OCI-LY7 (cell line): Measurements from ENCODE around the gene MGST3. TPM values are rescaled to one million over a fixed set of nuclear protein-coding genes. Genes with fewer than 3 reads are reported as not detected.

Source experiments
- BruUV-seq: library from RNA; stranded (reverse); fragments of 400-500 nt; replicated peaks from 2 replicates; lab custom pipeline; 2021; lab: Mats Ljungman, UMichigan
- CTCF ChIA-PET: fragments of 300-600 bp; sonication (Branson Sonifier 250); formaldehyde crosslinking; loops from one replicate; lab custom pipeline; 2022; ENCODE audit warnings: antibody characterized with exemption; ENCODE audit not compliant: unreplicated experiment; lab: Charles Lee
- POLR2A ChIA-PET: fragments of 300-600 bp; sonication (Branson Sonifier 250); formaldehyde crosslinking; loops from one replicate; lab custom pipeline; 2022; ENCODE audit warnings: antibody characterized with exemption; lab: Charles Lee
- DNase-seq: peaks from one replicate; pipeline ENCODE4 v3.0.0-alpha.2; 2015; ENCODE audit warnings: low spot score
- H2AFZ ChIP-seq: fragments of 200-600 bp; sonication (generic), shearing (Covaris generic); 2 replicates; pipeline ENCODE4 v1.6.1; 2014; ENCODE audit warnings: mild to moderate bottlenecking, antibody characterized with exemption, low read length, moderate library complexity
- H3K27ac ChIP-seq: fragments of 200-600 bp; sonication (generic); 2 replicates; pipeline ENCODE4 v1.5.1; 2014; ENCODE audit warnings: mixed run types, low read depth, mild to moderate bottlenecking, moderate library complexity, low read length, inconsistent platforms; ENCODE audit not compliant: poor library complexity, severe bottlenecking
- H3K36me3 ChIP-seq: fragments of 200-600 bp; sonication (generic); 2 replicates; pipeline ENCODE4 v1.6.1; 2014; ENCODE audit warnings: mild to moderate bottlenecking, antibody characterized with exemption, low read length, moderate library complexity, mixed read lengths; ENCODE audit not compliant: insufficient read depth
- H3K4me1 ChIP-seq: fragments of 200-600 bp; sonication (generic); 2 replicates; pipeline ENCODE4 v1.5.1; 2014; ENCODE audit warnings: mild to moderate bottlenecking, low read length; ENCODE audit not compliant: insufficient read depth, poor library complexity, severe bottlenecking
- H3K4me2 ChIP-seq: fragments of 200-600 bp; sonication (generic); 2 replicates; pipeline ENCODE4 v1.6.1; 2014; ENCODE audit warnings: mild to moderate bottlenecking, low read length
- H3K4me3 ChIP-seq: fragments of 200-600 bp; sonication (generic); 2 replicates; pipeline ENCODE4 v1.5.1; 2014; ENCODE audit warnings: mild to moderate bottlenecking, low read depth, low read length; ENCODE audit not compliant: poor library complexity, severe bottlenecking
- H3K79me2 ChIP-seq: fragments of 200-600 bp; sonication (generic); 2 replicates; pipeline ENCODE4 v1.6.1; 2016; ENCODE audit warnings: low read depth, mild to moderate bottlenecking, low read length, moderate library complexity, mixed read lengths; ENCODE audit not compliant: insufficient read depth
- H3K9me2 ChIP-seq: fragments of 200-600 bp; sonication (generic); 2 replicates; pipeline ENCODE4 v1.6.1; 2016; ENCODE audit warnings: mild to moderate bottlenecking, low read length, mixed read lengths; ENCODE audit not compliant: insufficient read depth
- H3K9me3 ChIP-seq: fragments of 200-600 bp; sonication (generic); 2 replicates; pipeline ENCODE4 v1.6.1; 2014; ENCODE audit warnings: mild to moderate bottlenecking, mixed run types, low read length, mixed read lengths
- H4K20me1 ChIP-seq: fragments of 200-600 bp; sonication (generic); 2 replicates; pipeline ENCODE4 v1.6.1; 2014; ENCODE audit warnings: mild to moderate bottlenecking, antibody characterized with exemption, low read length, moderate library complexity, mixed read lengths; ENCODE audit not compliant: insufficient read depth
- CTCF ChIP-seq: fragments of 200-600 bp; sonication (generic); conservative IDR thresholded peaks from 2 replicates; pipeline ENCODE4 v1.5.1; 2014; ENCODE audit warnings: mild to moderate bottlenecking, antibody characterized with exemption, low read length, moderate library complexity, mixed read lengths
- EZH2phosphoT487 ChIP-seq: fragments of 200-600 bp; sonication (generic); IDR thresholded peaks from 2 replicates; pipeline ENCODE4 v1.6.1; 2018; ENCODE audit warnings: low read depth, borderline replicate concordance, mild to moderate bottlenecking, mixed run types, antibody characterized with exemption, low read length, moderate library complexity, mixed read lengths
- intact Hi-C: fragments of 100-400 bp; cut with micrococcal nuclease; formaldehyde crosslinking; loops from one replicate; pipeline ENCODE4 v1.10.0; 2022; ENCODE audit not compliant: unreplicated experiment
- total RNA-seq, 2 experiments: library from RNA; depleted of rRNA in 1 of 2; stranded (reverse); fragments of >200 nt in 1 of 2; shearing (Covaris generic) in 1 of 2; gene quantifications; 2 replicates each; pipeline ENCODE4 v1.2.3, GENCODE V29; 2014 to 2022

The MGST3 gene
- total RNA-seq, 2 experiments from 2014 or later: 115 to 127 TPM

- no peak for DNase-seq
- Histone ChIP-seq H4K20me1 (no peaks in the 10 kb centered on the region), H3K4me2 (no peak overlapping the region), H3K4me1 (peaks cover 28% of the 10 kb centered on the region), H3K9me2 (no peaks in the 10 kb centered on the region), H3K36me3 (no peaks in the 10 kb centered on the region), H3K27ac (no peak overlapping the region), H3K79me2 (peaks cover 21% of the 10 kb centered on the region), H3K9me3 (no peaks in the 10 kb centered on the region), H3K4me3 (no peak overlapping the region), H2AFZ (no peak overlapping the region)
- intact Hi-C loops: no loop called here
- CTCF ChIA-PET: no interaction called here
- BruUV-seq: no TSS peak
- TF ChIP-seq CTCF: no peak
- TF ChIP-seq EZH2phosphoT487: no peak
- POLR2A ChIA-PET: no interaction called here
Measured at GRCh38 chr1:165628147-165628822, 2.7 kb upstream of the MGST3 start.

GRCh38 chr1:165629151-165629550 lies 1.9 kb upstream of the MGST3 start:
- H3K27ac ChIP-seq: no peak overlapping the region
- TF ChIP-seq CTCF: no peak
- TF ChIP-seq EZH2phosphoT487: no peak
- no peaks in the 10 kb centered on the region for H3K9me3 ChIP-seq
- H3K4me1 ChIP-seq: peaks cover 36% of the 10 kb centered on the region
- no peak for DNase-seq
- POLR2A ChIA-PET: interaction anchor here (2.4 kb wide), 1 partner anchor 28 kb away, joined by 12 read pairs; no protein-coding TSS in a partner anchor
- H3K36me3 ChIP-seq: no peaks in the 10 kb centered on the region
- peak overlapping the region; percentile 97; the same call in 1 of the 2 replicates for H3K4me2 ChIP-seq
- intact Hi-C loops: no loop called here
- H3K4me3 ChIP-seq: peak overlapping the region; percentile 88
- CTCF ChIA-PET: no interaction called here
- no peak overlapping the region for H2AFZ ChIP-seq
- BruUV-seq: no TSS peak
- H3K79me2 ChIP-seq: peaks cover 30% of the 10 kb centered on the region
- no peaks in the 10 kb centered on the region for H3K9me2 ChIP-seq
- H4K20me1 ChIP-seq: no peaks in the 10 kb centered on the region
